K562 (cell line): ENCODE results near the gene TIMM23. TPM values are rescaled to one million over a fixed set of nuclear protein-coding genes. Genes with fewer than 3 reads are reported as not detected.

ENCODE experiments used
- ATAC-seq: fragments of 200-7000 bp; cut with Tn5 transposase; 3 replicates; pipeline ENCODE4 v1.9.1; 2020; ENCODE audit warnings: moderate library complexity
- BruUV-seq: library from RNA; stranded (reverse); fragments of 400-500 nt; replicated peaks from 2 replicates; lab custom pipeline; 2021; lab: Mats Ljungman, UMichigan
- CTCF ChIA-PET: fragments of 300-600 bp; formaldehyde crosslinking; extraction: SDS; loops from one replicate; lab custom pipeline; 2021; ENCODE audit warnings: low intra/inter-chr PET ratio; lab: Yijun Ruan, JAX
- POLR2A ChIA-PET: fragments of 300-600, 350-650 bp; sonication (Branson Sonifier 250); formaldehyde crosslinking; extraction: SDS; loops from one replicate; lab custom pipeline; 2021; ENCODE audit warnings: antibody characterized with exemption, inconsistent platforms; lab: Yijun Ruan, JAX
- DNase-seq, 4 experiments: peaks; one replicate each; pipeline versions ENCODE4 v3.0.0 to v3.0.0-alpha.2; 2011 to 2018; ENCODE audit warnings: low spot score in 3 of 4, mixed read lengths in 3 of 4; ENCODE audit errors: extremely low read depth in 1 of 4
- FAIRE-seq: peaks from 2 replicates; lab custom pipeline; 2011; peaks lifted over from hg19 to GRCh38; lab: Jason Lieb, UNC
- H2AFZ ChIP-seq: 2 replicates; pipeline ENCODE4 v1.6.0; 2011; ENCODE audit warnings: low read depth, low read length, control low read depth, inconsistent platforms
- H3K27ac ChIP-seq: fragments of 200-600 bp; 3 replicates; pipeline ENCODE4 v1.8.0; 2011; ENCODE audit warnings: low read depth, mild to moderate bottlenecking, control low read depth, inconsistent platforms, low read length, moderate library complexity, mixed read lengths; ENCODE audit errors: extremely low read depth
- H3K27me3 ChIP-seq, 2 experiments: fragments of 300-600 bp in 1 of 2; 2 replicates in 1 of 2; 3 replicates in 1 of 2; pipeline versions ENCODE4 v1.6.0 to v1.8.0; 2011; ENCODE audit warnings: inconsistent platforms in 2 of 2, low read length in 2 of 2, mild to moderate bottlenecking in 1 of 2, mixed read lengths in 1 of 2, moderate library complexity in 1 of 2; ENCODE audit not compliant: control insufficient read depth in 2 of 2, insufficient read depth in 2 of 2
- H3K36me3 ChIP-seq: fragments of 300-600 bp; 3 replicates; pipeline ENCODE4 v1.8.0; 2011; ENCODE audit warnings: mild to moderate bottlenecking, low read length, inconsistent platforms; ENCODE audit not compliant: control insufficient read depth, insufficient read depth
- H3K4me1 ChIP-seq, 2 experiments: fragments of 200-600 bp in 1 of 2; replicated peaks in 1 of 2; 2 replicates in 1 of 2; 3 replicates in 1 of 2; pipeline versions ENCODE4 v1.5.1 to v1.8.0; 2011; ENCODE audit warnings: inconsistent platforms in 2 of 2, low read length in 2 of 2, mild to moderate bottlenecking in 1 of 2, mixed read lengths in 1 of 2, moderate library complexity in 1 of 2; ENCODE audit not compliant: control insufficient read depth in 2 of 2, insufficient read depth in 2 of 2
- H3K4me2 ChIP-seq: 2 replicates; pipeline ENCODE4 v1.6.1; 2011; ENCODE audit warnings: low read length, control low read depth, inconsistent platforms, mixed read lengths; ENCODE audit not compliant: insufficient read depth
- H3K4me3 ChIP-seq: fragments of 200-600 bp; sonication (generic), shearing (Covaris generic); 2 replicates; pipeline ENCODE4 v1.5.1; 2016; ENCODE audit warnings: control low read depth, inconsistent platforms
- H3K79me2 ChIP-seq: fragments of 200-600 bp; 3 replicates; pipeline ENCODE4 v1.8.0; 2011; ENCODE audit warnings: low read length, inconsistent platforms; ENCODE audit not compliant: control insufficient read depth, insufficient read depth
- H3K9ac ChIP-seq, 2 experiments: 2 replicates each; pipeline versions ENCODE4 v1.6.0 to v1.6.1; 2011; ENCODE audit warnings: low read depth in 2 of 2, low read length in 2 of 2, control low read depth in 1 of 2, inconsistent platforms in 1 of 2, mild to moderate bottlenecking in 1 of 2, mixed read lengths in 1 of 2; ENCODE audit not compliant: insufficient read depth in 1 of 2
- H3K9me1 ChIP-seq: one replicate; pipeline ENCODE4 v1.6.0; 2011; ENCODE audit warnings: inconsistent platforms, mild to moderate bottlenecking, low read length, moderate library complexity; ENCODE audit not compliant: control insufficient read depth, insufficient read depth
- H3K9me3 ChIP-seq: replicated peaks from 2 replicates; pipeline ENCODE4 v1.5.1; 2011; ENCODE audit warnings: low read depth, low read length, inconsistent platforms; ENCODE audit not compliant: control insufficient read depth, insufficient read depth
- H4K20me1 ChIP-seq: replicated peaks from 2 replicates; pipeline ENCODE4 v1.6.1; 2011; ENCODE audit warnings: low read length, inconsistent platforms, mixed read lengths; ENCODE audit not compliant: control insufficient read depth, insufficient read depth
- BHLHE40 ChIP-seq: IDR thresholded peaks from 2 replicates; pipeline ENCODE4 v1.6.1; 2011; ENCODE audit warnings: low read length, improper control_type of control experiment
- WHSC1 ChIP-seq: IDR thresholded peaks from one replicate; pipeline ENCODE4 v1.6.1; 2012; ENCODE audit warnings: low read length, control low read depth, inconsistent platforms
- ZBTB40 ChIP-seq, 2 experiments: fragments of 450-650 bp in 1 of 2; sonication (generic) in 1 of 2; formaldehyde crosslinking in 1 of 2; IDR thresholded peaks; 2 replicates each; pipeline versions ENCODE4 v1.7.1 to v1.9.0; 2016 to 2022; ENCODE audit warnings: inconsistent platforms in 1 of 2, mild to moderate bottlenecking in 1 of 2, missing genetic modification reagents in 1 of 2
- WGBS: fragments of 100-300 bp; shearing (Covaris generic); methylation state at CpG from one replicate; pipeline ENCODE4 v1.1.6; 2016; ENCODE audit warnings: low coverage, mixed read lengths; ENCODE audit not compliant: insufficient coverage; ENCODE audit errors: missing lambda C conversion rate; 5-methylcytosine and 5-hydroxymethylcytosine counted together
- in situ Hi-C: fragments of 300-500 bp; cut with MboI; formaldehyde crosslinking; loops from 4 replicates; pipeline ENCODE4 v1.15.0; 2018; ENCODE audit warnings: inconsistent platforms, mixed read lengths
- intact Hi-C: fragments of 100-400 bp; cut with micrococcal nuclease; formaldehyde crosslinking; loops from 2 replicates; pipeline ENCODE4 v1.14.2; 2022
- polyA plus RNA-seq, 8 experiments: library from polyadenylated mRNA; depleted of rRNA in 4 of 8; stranded (reverse) in 5 of 8; unstranded in 3 of 8; fragments of >200 nt; fragmentation: Nextera tagmentation in 2 of 8; fragmentation: Illumina TruSeq in 1 of 8; extraction: Ambion mirVana in 2 of 8; extraction: Trizol in 1 of 8; gene quantifications; 2 replicates each; pipeline versions ENCODE4 v1.2.1 to v1.2.3, GENCODE V29; 2011 to 2014; ENCODE audit warnings: inconsistent platforms in 1 of 8, missing spikeins in 1 of 8
- total RNA-seq, 7 experiments: library from RNA; depleted of rRNA in 6 of 7; stranded (reverse); fragments of >200 nt in 6 of 7; fragmentation: Illumina TruSeq in 2 of 7; extraction: Trizol in 2 of 7; gene quantifications; 2 replicates each; pipeline versions ENCODE4 v1.2.1 to v1.2.3, GENCODE V29; 2011 to 2021; ENCODE audit warnings: low replicate concordance in 1 of 7

The TIMM23 gene
- total and polyA plus RNA-seq, 9 of the 15 experiments (the other 6 are each of a cell fraction or from before 2014, with no cell fraction given): 148 to 280 (median 183) TPM

- Histone ChIP-seq H2AFZ (no peak overlapping the region), H3K4me2 (no peak overlapping the region), H3K79me2 (peaks cover 40% of the 10 kb centered on the region), H4K20me1 (no peaks in the 10 kb centered on the region), H3K36me3 (peaks cover 71% of the 10 kb centered on the region), H3K27ac (peak overlapping the region; percentile 19; the same call in 1 of the 3 replicates), H3K27me3 (no peaks in the 10 kb centered on the region), H3K4me3 (no peak overlapping the region), H3K9ac (no peak overlapping the region), H3K9me1 (no peaks in the 10 kb centered on the region), H3K9me3 (0 out of 2 replicates have a peak, but pooled peaks cover 2% of the 10 kb centered on the region), H3K4me1 (peaks cover 16 to 36% of the 10 kb centered on the region in 2 experiments; a peak in 4 of 5 replicates)
- intact Hi-C loops (no loop called here), in situ Hi-C loops (loop anchor here (5.0 kb wide), 1 partner anchor 131 kb away; no protein-coding TSS in a partner anchor)
- FAIRE-seq: no peak
- no peak for ATAC-seq
- peak in 1 of 4 experiments; percentile 4 for DNase-seq
- ChIA-PET POLR2A (interaction anchor here (0.9 kb wide), 1 partner anchor 66 kb away, joined by 3 read pairs; no protein-coding TSS in a partner anchor), CTCF (no interaction called here)
- TSS peak; percentile 1 for BruUV-seq
- TF ChIP-seq WHSC1 (no peak), BHLHE40 (no peak), ZBTB40 (IDR thresholded peaks at IDR 0.05) (0 out of 2 replicates have a peak, but pooled peaks have one; percentile 7), ZBTB40 (CRISPR knock-in tag; IDR thresholded peaks at IDR 0.05) (no peak)
- 74% methylated on average over 5 of the region's 5 CpGs for WGBS
Measured at GRCh38 chr10:45997994-45998763, 25.9 kb downstream of the TIMM23 start.
